ENCODE data around the gene NUP210.

Gene NUP210

GRCh38 chr3:13317596-13318320 is 102.4 kb downstream of the NUP210 start:
- DNase-seq = no peak

- DNase-seq = no peak
Measured at GRCh38 chr3:13316603-13317002, 103.5 kb downstream of the NUP210 start.

GRCh38 chr3:13314877-13315276 is 105.2 kb downstream of the NUP210 start:
- DNase-seq = no peak

GRCh38 chr3:13313813-13314212 is 106.3 kb downstream of the NUP210 start:
- no peak for DNase-seq

GRCh38 chr3:13309004-13309403 is 111.1 kb downstream of the NUP210 start:
- DNase-seq = no peak

GRCh38 chr3:13308380-13308801 is 111.7 kb downstream of the NUP210 start:
- no peak for DNase-seq

- no peak for DNase-seq
Measured at GRCh38 chr3:13307041-13307440, 113.1 kb downstream of the NUP210 start.

- no peak for DNase-seq
Measured at GRCh38 chr3:13305623-13306022, 114.5 kb downstream of the NUP210 start.

- DNase-seq = no peak
Measured at GRCh38 chr3:13303410-13303809, 116.7 kb downstream of the NUP210 start.

GRCh38 chr3:13301286-13301987 is 118.7 kb downstream of the NUP210 start:
- peak; percentile 30 for DNase-seq

GRCh38 chr3:13300546-13301285 is 119.4 kb downstream of the NUP210 start:
- no peak for DNase-seq

- no peak for DNase-seq
Measured at GRCh38 chr3:13299531-13300155, 120.5 kb downstream of the NUP210 start.

- DNase-seq = no peak
Measured at GRCh38 chr3:13296662-13297061, 123.5 kb downstream of the NUP210 start.

GRCh38 chr3:13294442-13295351 is 125.4 kb downstream of the NUP210 start:
- no peak for DNase-seq

GRCh38 chr3:13292375-13292774 is 127.7 kb downstream of the NUP210 start:
- DNase-seq = no peak

- DNase-seq = no peak
Measured at GRCh38 chr3:13290941-13291340, 129.2 kb downstream of the NUP210 start.

GRCh38 chr3:13289771-13290285 is 130.3 kb downstream of the NUP210 start:
- DNase-seq = no peak

GRCh38 chr3:13288732-13289718 is 131.1 kb downstream of the NUP210 start:
- no peak for DNase-seq

- no peak for DNase-seq
Measured at GRCh38 chr3:13287833-13288232, 132.3 kb downstream of the NUP210 start.

- no peak for DNase-seq
Measured at GRCh38 chr3:13286873-13287272, 133.2 kb downstream of the NUP210 start.
